OCI-LY1 (cell line): ENCODE measurements around the gene METTL25.

Experiments used
- H2AFZ ChIP-seq: fragments of 200-600 bp; sonication (generic), shearing (Covaris generic); 2 replicates; pipeline ENCODE4 v1.6.0; 2014; ENCODE audit warnings: antibody characterized with exemption, mild to moderate bottlenecking, low read length
- H3F3A ChIP-seq: fragments of 200-600 bp; sonication (generic), shearing (Covaris generic); 2 replicates; pipeline ENCODE4 v1.6.0; 2014; ENCODE audit warnings: mild to moderate bottlenecking, antibody characterized with exemption, low read length, moderate library complexity; ENCODE audit not compliant: insufficient read depth
- H3K27ac ChIP-seq: fragments of 200-600 bp; sonication (generic); 2 replicates; pipeline ENCODE4 v1.5.1; 2014; ENCODE audit warnings: low read length, mixed run types, mild to moderate bottlenecking, low read depth; ENCODE audit not compliant: poor library complexity, severe bottlenecking
- H3K27me3 ChIP-seq: fragments of 200-600 bp; sonication (generic); 2 replicates; pipeline ENCODE4 v1.6.0; 2014; ENCODE audit warnings: antibody characterized with exemption, mild to moderate bottlenecking, low read length, moderate library complexity; ENCODE audit not compliant: insufficient read depth
- H3K36me3 ChIP-seq: fragments of 200-600 bp; sonication (generic); 2 replicates; pipeline ENCODE4 v1.6.1; 2014; ENCODE audit warnings: mild to moderate bottlenecking, antibody characterized with exemption, low read length, moderate library complexity, mixed read lengths; ENCODE audit not compliant: insufficient read depth
- H3K4me1 ChIP-seq: fragments of 200-600 bp; sonication (generic); 2 replicates; pipeline ENCODE4 v1.5.1; 2014; ENCODE audit warnings: mild to moderate bottlenecking, low read length, moderate library complexity; ENCODE audit not compliant: insufficient read depth, severe bottlenecking
- H3K4me2 ChIP-seq: fragments of 200-600 bp; sonication (generic), shearing (Covaris generic); 2 replicates; pipeline ENCODE4 v1.6.1; 2014; ENCODE audit warnings: low read length
- H3K4me3 ChIP-seq: fragments of 200-600 bp; sonication (generic); 2 replicates; pipeline ENCODE4 v1.5.1; 2014; ENCODE audit warnings: low read length, low read depth, mild to moderate bottlenecking, mixed read lengths; ENCODE audit not compliant: poor library complexity, severe bottlenecking
- H3K79me2 ChIP-seq: fragments of 200-600 bp; shearing (Covaris generic); 2 replicates; pipeline ENCODE4 v1.6.1; 2016; ENCODE audit warnings: mixed run types, low read length, mixed read lengths; ENCODE audit not compliant: insufficient read depth
- H3K9ac ChIP-seq: fragments of 200-600 bp; sonication (generic), shearing (Covaris generic); 2 replicates; pipeline ENCODE4 v1.6.1; 2014; ENCODE audit warnings: mild to moderate bottlenecking, low read length, mixed read lengths
- H3K9me2 ChIP-seq: fragments of 200-600 bp; sonication (generic), shearing (Covaris generic); 2 replicates; pipeline ENCODE4 v1.6.1; 2014; ENCODE audit warnings: low read depth, mild to moderate bottlenecking, low read length, mixed read lengths
- H3K9me3 ChIP-seq: fragments of 200-600 bp; shearing (Covaris generic); 2 replicates; pipeline ENCODE4 v1.6.1; 2014; ENCODE audit warnings: low read length, mixed read lengths
- H4K20me1 ChIP-seq: fragments of 200-600 bp; sonication (generic), shearing (Covaris generic); 2 replicates; pipeline ENCODE4 v1.6.0; 2016; ENCODE audit warnings: mild to moderate bottlenecking, low read length; ENCODE audit not compliant: insufficient read depth
- EZH2 ChIP-seq: fragments of 200-600 bp; sonication (generic), shearing (Covaris generic); IDR thresholded peaks from 2 replicates; pipeline ENCODE4 v1.8.0; 2017; ENCODE audit warnings: borderline replicate concordance, mixed run types, mild to moderate bottlenecking, antibody characterized with exemption, low read length, moderate library complexity, mixed read lengths
- TF ChIP-seq, protein P1 (sequence below): fragments of 200-600 bp; sonication (generic), shearing (Covaris generic); IDR thresholded peaks from 2 replicates; pipeline ENCODE4 v1.5.1; 2017; ENCODE audit warnings: mild to moderate bottlenecking, antibody characterized with exemption, low read length, moderate library complexity, mixed read lengths

The METTL25 gene

DNA sequence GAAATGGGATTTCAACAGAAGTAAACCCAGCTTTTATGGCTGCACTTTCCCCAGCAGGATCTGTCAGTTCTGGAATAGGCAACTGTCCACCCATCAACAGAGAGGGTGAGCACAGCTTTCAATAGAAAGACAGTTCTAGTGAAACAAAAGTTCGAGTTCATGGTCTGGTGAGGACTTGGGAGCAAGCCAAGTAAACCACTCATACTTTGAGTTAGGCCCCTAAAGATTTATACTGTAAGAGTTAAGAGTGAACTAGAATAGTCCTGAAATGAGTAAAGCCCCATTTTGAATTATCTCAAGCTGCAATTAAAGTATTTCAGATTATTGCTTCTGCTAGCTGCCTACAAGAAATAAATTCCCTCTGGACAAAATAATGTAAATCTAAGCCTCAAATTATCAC, 82.6 kb downstream of the METTL25 start:
- no peaks in the 10 kb centered on the region for H3K9me2 ChIP-seq
- TF ChIP-seq, protein P1, sequence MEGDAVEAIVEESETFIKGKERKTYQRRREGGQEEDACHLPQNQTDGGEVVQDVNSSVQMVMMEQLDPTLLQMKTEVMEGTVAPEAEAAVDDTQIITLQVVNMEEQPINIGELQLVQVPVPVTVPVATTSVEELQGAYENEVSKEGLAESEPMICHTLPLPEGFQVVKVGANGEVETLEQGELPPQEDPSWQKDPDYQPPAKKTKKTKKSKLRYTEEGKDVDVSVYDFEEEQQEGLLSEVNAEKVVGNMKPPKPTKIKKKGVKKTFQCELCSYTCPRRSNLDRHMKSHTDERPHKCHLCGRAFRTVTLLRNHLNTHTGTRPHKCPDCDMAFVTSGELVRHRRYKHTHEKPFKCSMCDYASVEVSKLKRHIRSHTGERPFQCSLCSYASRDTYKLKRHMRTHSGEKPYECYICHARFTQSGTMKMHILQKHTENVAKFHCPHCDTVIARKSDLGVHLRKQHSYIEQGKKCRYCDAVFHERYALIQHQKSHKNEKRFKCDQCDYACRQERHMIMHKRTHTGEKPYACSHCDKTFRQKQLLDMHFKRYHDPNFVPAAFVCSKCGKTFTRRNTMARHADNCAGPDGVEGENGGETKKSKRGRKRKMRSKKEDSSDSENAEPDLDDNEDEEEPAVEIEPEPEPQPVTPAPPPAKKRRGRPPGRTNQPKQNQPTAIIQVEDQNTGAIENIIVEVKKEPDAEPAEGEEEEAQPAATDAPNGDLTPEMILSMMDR, result no peak
- no peak for TF ChIP-seq EZH2
- H3K27ac ChIP-seq, result no peak overlapping the region
- H3K27me3 ChIP-seq, result no peaks in the 10 kb centered on the region
- peaks cover 5% of the 10 kb centered on the region for H3K4me1 ChIP-seq
- no peaks in the 10 kb centered on the region for H3K9me3 ChIP-seq
- H3K4me3 ChIP-seq, result no peak overlapping the region
- no peaks in the 10 kb centered on the region for H3K79me2 ChIP-seq
- H3K36me3 ChIP-seq, result no peaks in the 10 kb centered on the region
- no peaks in the 10 kb centered on the region for H4K20me1 ChIP-seq
- no peak overlapping the region for H2AFZ ChIP-seq
- no peaks in the 10 kb centered on the region for H3F3A ChIP-seq
- H3K4me2 ChIP-seq, result no peak overlapping the region
- no peak overlapping the region for H3K9ac ChIP-seq

DNA sequence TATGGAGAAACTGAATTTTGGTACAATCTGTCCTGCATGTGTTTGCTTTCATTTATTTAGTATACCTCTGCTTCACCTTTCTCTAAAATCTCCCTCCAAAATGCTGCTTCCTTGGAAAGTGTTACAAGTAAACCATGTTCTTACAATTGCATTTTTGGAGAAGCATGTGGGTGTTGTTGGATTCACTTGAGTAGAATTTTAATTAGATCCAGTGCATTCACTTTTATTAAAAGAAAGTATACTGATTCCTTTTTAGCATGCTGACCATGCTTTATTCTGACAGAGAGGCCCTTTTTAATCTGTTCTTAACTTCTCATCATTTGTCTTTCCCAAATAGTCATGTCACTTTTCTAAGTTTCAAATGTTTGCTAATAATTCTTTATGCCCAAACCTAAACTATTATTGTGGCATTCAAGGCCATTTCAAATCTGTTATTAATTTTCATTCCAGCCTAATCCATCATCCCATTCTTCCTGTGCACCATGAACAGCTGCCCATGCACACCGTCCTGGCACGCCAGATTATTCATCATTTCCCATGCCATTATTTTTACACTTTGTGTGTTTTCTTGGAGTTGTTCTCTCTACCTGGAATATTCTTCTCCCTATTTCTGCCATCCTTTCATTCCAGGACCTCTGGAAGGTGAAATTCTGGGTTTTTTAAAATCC, 90.7 kb downstream of the METTL25 start:
- Histone ChIP-seq H3K27me3 (no peaks in the 10 kb centered on the region), H4K20me1 (no peaks in the 10 kb centered on the region), H3K9me2 (no peaks in the 10 kb centered on the region), H3K4me1 (no peaks in the 10 kb centered on the region), H3K4me3 (no peak overlapping the region), H2AFZ (no peak overlapping the region), H3K9me3 (no peaks in the 10 kb centered on the region), H3K79me2 (no peaks in the 10 kb centered on the region), H3K4me2 (no peak overlapping the region), H3F3A (no peaks in the 10 kb centered on the region), H3K9ac (no peak overlapping the region), H3K27ac (no peak overlapping the region), H3K36me3 (no peaks in the 10 kb centered on the region)
- TF ChIP-seq EZH2, result no peak
- TF ChIP-seq, protein P1, result no peak

- Histone ChIP-seq H2AFZ (no peak overlapping the region), H3K9ac (no peak overlapping the region), H3F3A (no peaks in the 10 kb centered on the region), H3K27me3 (no peaks in the 10 kb centered on the region), H3K9me2 (no peaks in the 10 kb centered on the region), H3K79me2 (no peaks in the 10 kb centered on the region), H3K36me3 (no peaks in the 10 kb centered on the region), H3K4me2 (no peak overlapping the region), H3K27ac (no peak overlapping the region), H4K20me1 (no peaks in the 10 kb centered on the region), H3K4me1 (no peaks in the 10 kb centered on the region), H3K4me3 (no peak overlapping the region), H3K9me3 (no peaks in the 10 kb centered on the region)
- TF ChIP-seq, protein P1, result no peak
- TF ChIP-seq EZH2, result no peak
These were observed 98.3 kb downstream of the METTL25 start for GRCh38 chr12:82456633-82457032.
